ENCODE data around the gene USP5.
"Not testable (repeated sequence)": the region's sequence is repeated elsewhere in the genome, so short reads cannot be mapped to it uniquely, and the experiment has no call there.

The USP5 gene

DNA sequence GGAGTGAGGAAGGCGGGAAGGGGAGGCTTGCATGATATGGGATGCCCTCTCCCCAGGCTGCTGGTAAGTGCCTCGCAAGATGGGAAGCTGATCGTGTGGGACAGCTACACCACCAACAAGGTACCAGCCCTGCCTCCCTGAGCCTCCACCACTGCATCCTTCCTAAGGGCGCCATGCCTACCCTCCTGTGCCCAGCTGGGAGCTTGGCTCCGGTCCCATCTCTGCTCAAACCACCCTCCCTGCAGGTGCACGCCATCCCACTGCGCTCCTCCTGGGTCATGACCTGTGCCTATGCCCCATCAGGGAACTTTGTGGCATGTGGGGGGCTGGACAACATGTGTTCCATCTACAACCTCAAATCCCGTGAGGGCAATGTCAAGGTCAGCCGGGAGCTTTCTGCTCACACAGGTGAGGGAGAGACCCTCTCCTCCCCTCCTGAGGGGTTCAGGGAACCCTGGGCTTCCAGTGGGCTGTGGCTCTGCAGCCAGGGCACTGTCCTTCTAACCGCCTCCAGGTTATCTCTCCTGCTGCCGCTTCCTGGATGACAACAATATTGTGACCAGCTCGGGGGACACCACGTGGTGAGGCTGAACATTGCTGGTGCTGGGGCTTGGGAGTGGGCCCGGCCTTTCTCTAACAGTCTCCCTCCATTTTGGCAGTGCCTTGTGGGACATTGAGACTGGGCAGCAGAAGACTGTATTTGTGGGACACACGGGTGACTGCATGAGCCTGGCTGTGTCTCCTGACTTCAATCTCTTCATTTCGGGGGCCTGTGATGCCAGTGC, 8.6 kb upstream of the USP5 start:
- no peak for DNase-seq

DNA sequence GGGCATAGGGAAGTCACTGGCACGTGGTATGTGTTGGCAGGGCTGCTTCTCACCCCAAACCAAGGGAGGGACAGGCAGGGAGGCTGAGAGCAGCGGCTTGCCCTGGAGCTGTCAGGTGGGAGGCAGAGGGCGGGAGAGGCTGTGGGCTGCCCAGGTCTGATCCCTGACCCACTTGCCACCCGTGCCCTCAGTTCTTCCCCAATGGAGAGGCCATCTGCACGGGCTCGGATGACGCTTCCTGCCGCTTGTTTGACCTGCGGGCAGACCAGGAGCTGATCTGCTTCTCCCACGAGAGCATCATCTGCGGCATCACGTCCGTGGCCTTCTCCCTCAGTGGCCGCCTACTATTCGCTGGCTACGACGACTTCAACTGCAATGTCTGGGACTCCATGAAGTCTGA, 6.6 kb upstream of the USP5 start:
- DNase-seq: no peak

DNA sequence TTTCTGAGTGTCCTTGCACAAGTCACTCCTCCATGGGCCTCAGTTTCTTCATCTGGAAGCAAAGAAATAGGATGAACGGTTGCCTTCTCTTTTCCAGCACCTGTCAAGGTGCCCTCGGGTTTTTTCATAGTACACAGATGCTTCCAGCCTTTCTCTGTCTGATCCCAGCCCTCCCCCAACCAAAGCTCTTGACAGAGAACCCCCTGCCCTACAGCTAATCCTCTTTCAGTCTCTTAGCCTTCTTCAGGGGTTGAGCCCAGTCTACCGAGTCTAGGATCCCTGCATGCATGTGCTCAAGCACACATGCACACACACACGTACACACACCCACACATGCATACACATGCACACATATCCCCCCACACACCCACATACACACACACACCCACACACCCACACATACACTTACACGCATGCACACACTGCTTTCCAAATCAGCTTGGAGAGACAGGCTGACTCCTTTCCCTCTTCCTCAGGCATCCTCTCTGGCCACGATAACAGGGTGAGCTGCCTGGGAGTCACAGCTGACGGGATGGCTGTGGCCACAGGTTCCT, 5.6 kb upstream of the USP5 start:
- DNase-seq: no peak

DNA sequence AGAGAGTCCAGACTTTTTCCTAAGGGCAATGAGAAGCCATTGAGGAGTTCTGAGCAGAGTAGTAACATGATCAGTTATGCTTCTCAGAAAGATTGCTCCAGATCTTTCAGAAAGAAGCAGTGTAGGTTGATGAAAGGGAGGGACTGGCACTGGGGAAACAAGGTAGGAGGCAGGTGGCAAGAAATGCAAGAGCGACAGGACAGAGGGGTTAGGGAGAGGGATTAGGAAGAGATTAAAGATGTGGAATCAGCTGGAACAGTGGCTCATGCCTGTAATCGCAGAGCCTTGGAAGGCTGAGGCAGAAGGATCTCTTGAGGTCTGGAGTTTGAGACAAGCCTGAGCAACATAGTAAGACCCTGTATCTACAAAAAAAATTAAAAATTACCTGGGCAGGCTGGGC, 4.3 kb upstream of the USP5 start:
- no peak for DNase-seq

DNA sequence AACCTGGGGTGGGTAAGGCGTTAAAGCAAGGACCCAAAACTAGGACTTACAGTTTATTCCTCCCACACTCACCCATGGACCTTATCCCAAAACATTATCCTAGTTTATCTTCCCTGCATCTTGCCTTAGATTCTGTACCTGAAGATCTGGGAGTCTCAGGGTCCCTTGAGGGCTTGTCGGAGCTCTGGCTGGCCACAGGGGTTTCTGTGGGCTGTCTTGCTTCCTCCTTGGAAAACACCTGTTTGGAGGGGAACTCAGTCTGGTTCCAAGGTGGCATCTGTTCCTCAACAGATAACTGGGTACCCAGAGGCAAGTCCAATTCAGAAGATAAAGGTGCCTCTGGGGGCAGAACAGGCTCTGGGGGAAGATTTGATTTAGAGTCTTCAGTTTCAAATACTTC, 2.5 kb upstream of the USP5 start:
- no peak for DNase-seq

DNA sequence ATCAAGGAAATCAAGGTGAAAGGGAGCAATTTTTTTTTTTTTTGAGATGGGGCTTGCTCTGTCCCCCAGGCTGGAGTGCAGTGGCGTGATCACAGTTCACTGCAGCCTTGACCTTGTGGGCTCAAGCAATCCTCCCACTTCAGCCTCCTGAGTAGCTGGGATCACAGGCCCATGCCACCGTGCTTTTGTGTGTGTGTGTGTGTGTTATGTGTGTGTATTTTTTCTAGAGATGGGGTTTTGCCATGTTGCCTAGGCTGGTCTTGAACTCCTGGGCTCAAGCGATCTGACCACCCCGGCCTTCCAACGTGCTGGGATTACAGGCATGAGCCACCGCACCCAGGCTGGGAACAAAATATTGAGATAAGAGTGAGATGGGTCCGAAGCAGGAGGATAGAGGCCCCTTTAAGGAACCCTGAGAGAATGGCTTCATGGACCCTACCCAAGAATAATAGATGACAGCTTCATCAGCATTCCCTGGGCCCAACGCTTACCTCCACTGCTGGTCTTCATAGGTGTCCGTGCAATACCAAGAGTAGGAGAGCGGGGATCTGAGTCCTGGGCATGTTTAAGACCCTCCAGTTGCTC, 1.9 kb upstream of the USP5 start:
- DNase-seq: no peak

DNA sequence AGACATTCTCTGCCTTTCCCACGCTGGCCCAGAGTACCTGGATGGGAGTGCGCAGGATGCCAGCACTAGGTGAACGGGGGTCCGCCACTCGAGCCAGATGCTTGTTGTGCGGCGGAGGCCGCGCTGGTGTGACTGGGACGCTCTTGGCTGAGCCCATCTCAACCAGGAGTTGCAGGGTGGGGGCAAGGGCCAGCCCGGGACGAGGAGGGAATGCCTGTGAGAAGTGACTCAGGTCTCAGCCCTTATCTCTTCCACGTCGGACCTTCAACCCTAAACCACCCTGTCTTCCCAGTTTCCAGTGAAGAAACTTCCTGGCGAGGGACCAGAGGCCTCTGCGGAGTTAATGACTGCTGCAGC, 1.2 kb upstream of the USP5 start:
- DNase-seq: no peak

DNA sequence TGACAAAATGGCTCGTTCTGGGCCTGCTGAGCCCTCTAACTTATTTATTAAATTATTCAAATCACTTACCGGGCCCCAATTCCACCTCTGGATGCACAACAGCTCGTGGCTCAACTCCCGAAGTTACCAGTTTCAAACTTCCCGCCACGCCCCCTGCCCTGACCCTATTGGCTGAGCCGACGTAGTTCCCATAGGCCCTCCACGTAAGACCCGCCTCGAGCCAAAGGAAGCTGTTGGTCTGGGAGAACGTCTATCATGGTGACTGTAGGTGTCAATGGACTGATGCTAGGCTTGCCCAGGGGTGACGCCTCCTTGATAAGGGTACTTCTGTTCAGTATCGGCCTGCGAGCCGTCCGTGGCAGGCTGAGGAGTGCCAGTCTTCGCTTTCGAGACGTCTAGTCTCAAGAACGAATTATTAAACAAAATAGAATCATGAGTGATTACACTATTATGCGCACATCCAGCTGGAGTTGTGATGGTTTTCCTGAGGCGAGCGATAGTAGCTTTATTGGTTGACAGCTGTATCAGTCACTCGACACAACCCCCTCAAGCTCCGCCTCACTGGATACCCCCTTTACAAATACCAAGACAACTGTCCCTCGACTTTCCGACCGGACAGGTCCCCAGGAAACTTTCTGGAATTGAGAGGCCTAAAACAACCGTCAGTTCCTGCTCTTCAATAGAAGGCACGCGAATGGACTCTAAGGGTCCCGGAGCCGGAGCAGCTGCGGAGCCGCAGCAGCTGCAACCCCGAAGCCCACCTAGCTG, 613 bp upstream of the USP5 start, which contains the start of gene CDCA3:
CDCA3 (minus strand) TSS at position 134 of the 768 bp plus-strand sequence. CDS start 334 bp downstream, outside the sequence.
- peak; percentile 99 for DNase-seq

DNA sequence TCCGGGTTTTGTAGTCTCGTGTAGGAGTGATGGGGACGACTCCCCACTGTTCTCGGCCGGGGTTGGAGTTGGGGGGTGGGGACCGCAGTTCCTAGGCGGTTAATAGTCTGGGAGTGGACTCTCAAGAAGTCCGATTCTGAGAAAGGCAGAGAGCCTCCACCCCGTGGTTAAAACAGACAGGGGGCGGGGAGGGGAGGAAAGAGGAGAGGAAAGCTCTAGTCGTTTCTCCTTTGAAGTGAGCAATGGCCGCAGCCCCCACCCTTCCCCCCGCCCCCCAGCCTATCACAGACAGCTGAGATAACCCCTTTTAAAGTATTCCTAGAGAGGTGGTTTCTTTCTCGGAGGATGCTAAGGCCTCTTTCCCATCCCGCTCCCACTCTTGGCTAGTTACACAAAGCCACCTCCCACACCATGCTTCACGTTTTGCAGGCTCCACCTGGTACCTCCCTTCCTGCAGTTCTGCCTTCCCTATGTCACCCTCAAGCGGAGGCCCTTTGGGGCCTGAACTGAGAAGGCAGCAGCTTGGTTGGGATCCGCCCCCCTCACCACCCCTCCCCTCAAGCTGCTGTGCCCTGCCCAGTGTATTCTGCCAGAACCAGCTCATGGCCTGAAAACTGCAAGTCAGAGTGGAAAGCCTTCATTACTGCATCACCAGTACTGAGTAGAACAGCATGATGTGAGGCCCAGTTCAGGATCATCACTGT, 853 bp downstream of the USP5 start:
- DNase-seq: peak; percentile 56

DNA sequence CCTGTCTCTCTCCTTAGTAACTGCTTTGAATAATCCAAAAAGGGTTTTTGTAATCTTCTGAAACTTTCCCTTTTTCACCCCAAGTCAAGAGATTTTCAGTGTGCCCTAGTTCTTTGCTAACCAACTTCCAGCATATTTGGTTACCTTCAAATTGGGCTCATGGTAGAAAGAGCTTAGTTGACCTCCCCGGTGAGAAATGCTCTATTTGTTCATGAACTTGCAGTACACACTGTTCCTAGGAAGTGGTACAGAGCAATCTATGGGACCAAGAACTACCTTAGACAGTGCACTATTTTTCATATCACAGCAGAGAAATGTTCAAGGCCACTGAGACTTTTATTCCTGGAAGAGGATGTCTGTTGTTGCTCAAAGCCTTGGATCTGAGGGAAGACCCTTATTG, 1.7 kb downstream of the USP5 start:
- no peak for DNase-seq

DNA sequence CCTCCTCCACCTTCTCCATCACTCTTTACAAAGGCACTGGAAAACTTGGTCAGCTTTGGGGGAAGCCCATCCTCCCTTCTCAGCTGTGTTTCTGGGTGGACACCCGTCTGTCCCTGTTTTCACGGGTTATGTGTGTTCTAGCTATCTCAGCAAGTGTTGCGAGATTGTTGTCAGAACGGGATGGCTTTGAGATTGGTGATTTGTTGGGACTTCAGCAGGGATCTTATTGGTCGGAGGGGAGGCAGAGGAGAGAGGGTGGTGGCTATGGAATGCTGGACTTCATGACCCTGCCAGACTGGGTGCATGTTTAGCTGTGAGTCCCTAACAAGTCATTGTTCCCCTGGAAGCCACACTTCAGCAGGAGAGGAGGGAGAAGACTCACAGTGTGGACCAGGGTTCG, 2.1 kb downstream of the USP5 start:
- DNase-seq: no peak

DNA sequence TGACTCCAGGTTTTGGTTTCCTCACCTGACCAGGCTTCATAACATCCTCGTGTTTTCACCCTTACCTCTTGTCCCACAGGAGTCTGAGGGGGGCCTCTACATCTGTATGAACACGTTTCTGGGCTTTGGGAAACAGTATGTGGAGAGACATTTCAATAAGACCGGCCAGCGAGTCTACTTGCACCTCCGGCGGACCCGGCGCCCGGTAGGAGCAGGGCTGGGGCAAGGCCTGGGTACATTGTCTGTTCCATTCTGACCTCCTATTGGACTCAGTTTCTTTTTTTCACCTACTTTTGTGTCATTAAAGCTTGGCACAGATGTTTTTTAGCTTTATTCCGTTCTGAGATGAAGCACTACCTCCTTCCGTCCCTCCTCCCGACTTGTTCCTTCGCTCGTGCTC, 3.4 kb downstream of the USP5 start:
- DNase-seq: no peak

DNA sequence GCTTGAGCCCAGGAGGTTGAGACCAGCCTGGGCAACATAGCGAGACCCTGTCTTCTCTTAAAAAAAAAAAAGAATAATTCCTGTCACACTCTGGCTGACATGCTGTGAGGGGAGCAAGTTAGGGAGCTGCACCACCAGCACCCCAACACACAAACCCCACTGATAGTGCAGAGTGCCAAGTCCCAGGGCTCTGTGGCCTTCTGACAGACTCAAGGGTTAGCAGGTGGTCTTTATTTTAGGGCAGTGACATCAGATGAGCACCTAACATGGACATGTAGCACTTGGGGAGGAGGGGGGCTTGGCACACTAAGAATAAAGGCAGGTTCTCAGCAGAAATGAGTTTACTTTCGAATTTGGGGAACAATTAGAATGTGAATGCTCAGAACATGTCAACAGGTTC, 6.8 kb downstream of the USP5 start:
- no peak for DNase-seq

DNA sequence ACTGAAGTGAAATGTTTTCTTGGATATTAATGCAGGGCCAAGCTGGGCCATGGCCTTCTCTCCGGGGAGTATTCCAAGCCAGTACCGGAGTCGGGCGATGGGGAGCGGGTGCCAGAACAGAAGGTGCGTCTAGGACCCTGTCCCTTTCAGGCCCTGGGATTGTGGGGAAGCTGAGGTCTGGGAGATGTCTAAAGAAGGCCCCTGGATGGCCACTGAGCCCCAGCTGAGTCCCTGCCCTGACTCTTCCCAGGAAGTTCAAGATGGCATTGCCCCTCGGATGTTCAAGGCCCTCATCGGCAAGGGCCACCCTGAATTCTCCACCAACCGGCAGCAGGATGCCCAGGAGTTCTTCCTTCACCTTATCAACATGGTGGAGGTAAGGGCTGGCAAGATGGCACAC, 8.2 kb downstream of the USP5 start:
- no peak for DNase-seq

DNA sequence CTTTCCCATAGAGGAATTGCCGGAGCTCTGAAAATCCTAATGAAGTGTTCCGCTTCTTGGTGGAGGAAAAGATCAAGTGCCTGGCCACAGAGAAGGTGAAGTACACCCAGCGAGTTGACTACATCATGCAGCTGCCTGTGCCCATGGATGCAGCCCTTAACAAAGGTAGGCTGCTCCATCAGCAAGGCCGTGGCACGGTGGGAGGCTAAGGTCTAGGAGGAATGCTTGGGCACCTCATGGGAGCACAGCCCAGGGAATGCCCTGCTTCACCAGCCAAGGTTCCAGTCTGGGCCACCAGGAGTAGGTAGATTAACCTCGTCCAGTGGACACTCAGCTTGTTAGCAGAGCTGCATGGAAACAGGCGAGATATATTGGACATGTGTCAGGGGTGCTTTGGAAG, 9.0 kb downstream of the USP5 start:
- no peak for DNase-seq

DNA sequence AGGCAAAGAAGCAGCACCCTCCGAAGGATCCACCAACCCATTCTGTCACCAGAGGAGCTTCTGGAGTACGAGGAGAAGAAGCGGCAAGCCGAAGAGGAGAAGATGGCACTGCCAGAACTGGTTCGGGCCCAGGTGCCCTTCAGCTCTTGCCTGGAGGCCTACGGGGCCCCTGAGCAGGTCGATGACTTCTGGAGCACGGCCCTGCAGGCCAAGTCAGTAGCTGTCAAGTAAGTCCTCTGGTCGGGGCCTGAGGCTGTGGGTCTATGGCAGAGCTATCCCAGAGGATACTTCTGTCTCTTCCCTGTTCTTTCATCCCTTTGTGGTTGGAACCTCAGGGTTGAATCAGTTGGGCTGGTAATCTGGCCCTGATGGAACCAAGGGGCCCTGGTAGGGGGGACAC, 9.4 kb downstream of the USP5 start:
- DNase-seq: no peak

DNA sequence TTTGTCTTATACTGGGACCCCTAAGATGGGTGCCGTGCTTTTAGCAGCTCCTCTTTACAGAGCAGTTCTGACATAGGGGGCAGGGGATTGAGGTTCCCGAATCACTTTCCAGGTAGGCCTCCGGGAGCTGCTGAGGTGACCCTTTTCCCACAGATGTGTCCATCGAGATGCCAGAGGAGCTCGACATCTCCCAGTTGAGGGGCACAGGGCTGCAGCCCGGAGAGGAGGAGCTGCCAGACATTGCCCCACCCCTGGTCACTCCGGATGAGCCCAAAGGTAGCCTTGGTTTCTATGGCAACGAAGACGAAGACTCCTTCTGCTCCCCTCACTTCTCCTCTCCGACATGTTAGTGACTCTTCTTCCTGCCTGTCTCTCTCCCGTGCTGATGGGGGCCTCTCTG, 11.1 kb downstream of the USP5 start:
- DNase-seq: no peak

DNA sequence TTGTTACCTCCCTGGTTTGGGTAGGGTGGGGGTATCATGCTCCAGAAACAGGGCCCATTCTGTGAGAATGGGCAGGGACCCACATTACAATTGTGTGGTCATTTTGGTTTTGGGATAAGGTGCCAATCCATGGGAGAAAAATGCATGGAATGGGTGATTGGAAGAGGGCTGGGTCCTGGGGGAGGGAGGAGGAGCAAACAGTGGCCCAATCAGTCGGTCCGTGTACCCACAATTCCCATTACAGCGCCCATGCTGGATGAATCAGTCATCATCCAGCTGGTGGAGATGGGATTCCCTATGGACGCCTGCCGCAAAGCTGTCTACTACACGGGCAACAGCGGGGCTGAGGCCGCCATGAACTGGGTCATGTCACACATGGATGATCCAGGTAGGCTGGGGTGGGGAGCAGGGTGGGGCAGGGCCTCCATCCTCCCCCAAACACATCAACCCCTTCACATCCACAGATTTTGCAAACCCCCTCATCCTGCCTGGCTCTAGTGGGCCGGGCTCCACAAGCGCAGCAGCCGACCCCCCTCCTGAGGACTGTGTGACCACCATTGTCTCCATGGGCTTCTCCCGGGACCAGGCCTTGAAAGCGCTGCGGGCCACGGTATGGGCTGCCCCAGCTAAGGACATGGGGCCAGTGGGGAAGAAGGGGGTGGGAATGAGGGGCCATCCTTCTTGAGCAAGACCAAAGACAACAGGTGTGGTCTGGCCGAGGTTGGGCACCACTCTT, 11.8 kb downstream of the USP5 start:
- DNase-seq: peak; percentile 23

DNA sequence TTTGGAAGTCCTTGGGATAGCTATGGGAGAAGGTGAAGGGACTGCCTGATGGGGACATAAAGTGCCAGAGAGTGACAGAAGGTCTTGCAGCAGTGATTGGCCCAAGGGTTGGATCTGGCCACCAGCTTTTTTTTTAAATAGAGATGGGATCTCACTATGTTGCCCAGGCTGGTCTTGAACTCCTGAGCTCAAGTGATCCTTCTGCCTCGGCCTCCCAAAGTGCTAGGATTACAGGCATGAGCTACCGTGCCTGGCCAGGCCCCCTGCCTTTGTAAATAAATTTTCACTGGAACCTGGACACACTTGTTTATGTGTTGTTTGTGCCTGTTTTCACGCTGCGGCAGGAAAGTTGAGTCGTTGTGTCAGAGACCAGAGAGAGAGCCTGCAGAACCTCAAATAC, 13.4 kb downstream of the USP5 start:
- DNase-seq: not testable (repeated sequence)

DNA sequence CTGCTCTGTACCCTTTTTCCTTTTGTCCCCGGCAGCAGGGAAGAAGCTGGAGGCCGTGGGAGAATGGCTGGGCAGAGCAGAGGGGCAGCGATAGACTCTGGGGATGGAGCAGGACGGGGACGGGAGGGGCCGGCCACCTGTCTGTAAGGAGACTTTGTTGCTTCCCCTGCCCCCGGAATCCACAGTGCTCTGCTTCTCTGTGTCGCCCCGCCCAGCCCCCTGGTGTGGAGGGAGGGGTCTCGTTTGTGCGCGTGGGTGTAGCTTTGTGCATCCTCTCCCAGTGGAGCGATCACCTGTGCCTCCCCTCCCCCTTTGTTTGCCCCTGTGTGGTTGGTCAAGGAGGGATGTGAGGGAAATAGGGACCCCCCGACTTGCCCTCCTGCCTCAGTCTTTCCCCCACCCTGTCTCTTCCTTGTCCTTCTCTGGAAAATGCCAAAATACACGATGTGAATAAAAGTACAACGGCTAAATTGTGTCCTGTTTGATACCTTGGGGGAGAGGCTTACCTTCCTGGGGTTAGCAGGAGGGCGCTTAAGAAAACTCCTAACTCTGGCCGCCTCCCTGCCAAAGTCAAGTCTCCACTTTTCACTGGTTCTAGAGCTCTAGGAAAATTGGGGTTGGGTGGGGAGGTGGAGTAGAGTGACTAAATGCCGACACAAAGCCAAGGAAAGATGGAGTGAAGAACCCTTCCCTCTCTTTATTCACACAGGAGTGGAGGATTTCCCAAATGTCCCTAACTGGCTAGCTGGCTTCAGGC, 14.4 kb downstream of the USP5 start:
- DNase-seq: no peak

DNA sequence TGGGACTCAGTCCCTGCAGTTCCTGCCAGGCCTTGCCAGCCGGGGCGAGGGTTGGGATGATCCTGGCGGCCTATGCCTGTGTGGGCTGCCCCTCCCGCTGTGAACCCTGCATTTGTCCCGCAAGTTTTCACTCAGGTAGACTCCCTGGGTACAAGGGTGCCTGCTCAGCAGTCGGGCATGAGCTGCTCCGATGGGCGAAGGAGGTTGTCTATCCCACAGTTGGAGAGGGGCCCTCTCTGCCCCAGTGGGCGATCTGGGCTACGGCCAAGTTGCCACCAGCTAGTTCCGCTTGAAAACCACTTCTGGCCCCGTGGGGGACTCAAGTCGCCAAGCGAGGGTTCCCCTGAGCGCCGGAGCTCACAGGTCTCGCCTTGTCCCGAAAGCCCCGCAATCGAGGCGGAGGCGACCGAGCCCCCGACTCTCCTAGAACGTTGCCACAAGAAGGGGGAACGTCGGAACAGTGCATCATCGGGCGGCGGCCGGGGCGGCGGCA, 15.0 kb downstream of the USP5 start:
- DNase-seq: no peak

Data from fibroblast of upper back skin (primary cell).